T-helper 1 cell (primary cell): ENCODE results near the gene MTF1.

Source experiments
- DNase-seq, 5 donors: peaks; one replicate each; pipeline ENCODE4 v3.0.0-alpha.2; 2012 to 2020

MTF1 gene

GRCh38 chr1:37867784-37868183 is 8.4 kb upstream of the MTF1 start:
- DNase-seq, result no peak

GRCh38 chr1:37866491-37866890 is 7.1 kb upstream of the MTF1 start:
- DNase-seq, result no peak

GRCh38 chr1:37865348-37866120 is 6.1 kb upstream of the MTF1 start:
- DNase-seq, result peak in 1 of 5 donors; percentile 33

GRCh38 chr1:37862330-37862729 is 2.9 kb upstream of the MTF1 start:
- DNase-seq, result peak in 1 of 5 donors; percentile 52

- DNase-seq, result no peak
Observed at GRCh38 chr1:37861151-37861550, 1.8 kb upstream of the MTF1 start.

- no peak for DNase-seq
Observed at GRCh38 chr1:37860346-37860666, 914 bp upstream of the MTF1 start.

GRCh38 chr1:37858931-37859506 is 373 bp downstream of the MTF1 start:
- DNase-seq, result peak in 1 of 5 donors; percentile 2

GRCh38 chr1:37854406-37854805 is 5.0 kb downstream of the MTF1 start:
- DNase-seq, result no peak

GRCh38 chr1:37853157-37853556 is 6.2 kb downstream of the MTF1 start:
- no peak for DNase-seq

GRCh38 chr1:37851782-37852210 is 7.6 kb downstream of the MTF1 start:
- peak in 1 of 5 donors; percentile 19 for DNase-seq

- DNase-seq, result no peak
Observed at GRCh38 chr1:37851262-37851661, 8.1 kb downstream of the MTF1 start.

GRCh38 chr1:37850352-37850955 is 8.9 kb downstream of the MTF1 start:
- DNase-seq, result no peak

- DNase-seq, result no peak
Observed at GRCh38 chr1:37849480-37849879, 9.9 kb downstream of the MTF1 start.

GRCh38 chr1:37846647-37847339 is 12.6 kb downstream of the MTF1 start:
- no peak for DNase-seq

- DNase-seq, result no peak
Observed at GRCh38 chr1:37845786-37846185, 13.6 kb downstream of the MTF1 start.

GRCh38 chr1:37845049-37845646 is 14.2 kb downstream of the MTF1 start:
- DNase-seq, result no peak

GRCh38 chr1:37844536-37844935 is 14.9 kb downstream of the MTF1 start:
- DNase-seq, result no peak

- no peak for DNase-seq
Observed at GRCh38 chr1:37841652-37842051, 17.7 kb downstream of the MTF1 start.

- DNase-seq, result no peak
Observed at GRCh38 chr1:37840711-37841110, 18.7 kb downstream of the MTF1 start.

- no peak for DNase-seq
Observed at GRCh38 chr1:37839676-37840075, 19.7 kb downstream of the MTF1 start.

- DNase-seq, result no peak
Observed at GRCh38 chr1:37836788-37837187, 22.6 kb downstream of the MTF1 start.

GRCh38 chr1:37831809-37832208 is 27.6 kb downstream of the MTF1 start:
- DNase-seq, result no peak

GRCh38 chr1:37831109-37831508 is 28.3 kb downstream of the MTF1 start:
- DNase-seq, result no peak
